A172 (cell line): Measurements from ENCODE around the gene HOXC5. TPM values are rescaled to one million over a fixed set of nuclear protein-coding genes. Genes with fewer than 3 reads are reported as not detected.
"Not testable (repeated sequence)": the region's sequence is repeated elsewhere in the genome, so short reads cannot be mapped to it uniquely, and the experiment has no call there.

Experiments
- DNase-seq: peaks from one replicate; pipeline ENCODE4 v3.0.0-alpha.2; 2015; ENCODE audit warnings: low spot score
- total RNA-seq: library from RNA; depleted of rRNA; stranded (reverse); fragments of >200 nt; shearing (Covaris generic); gene quantifications from 2 replicates; pipeline ENCODE4 v1.2.3, GENCODE V29; 2014; rRNA removed

HOXC5 gene
- total RNA-seq, 1 experiment from 2014 or later = not detected

DNA sequence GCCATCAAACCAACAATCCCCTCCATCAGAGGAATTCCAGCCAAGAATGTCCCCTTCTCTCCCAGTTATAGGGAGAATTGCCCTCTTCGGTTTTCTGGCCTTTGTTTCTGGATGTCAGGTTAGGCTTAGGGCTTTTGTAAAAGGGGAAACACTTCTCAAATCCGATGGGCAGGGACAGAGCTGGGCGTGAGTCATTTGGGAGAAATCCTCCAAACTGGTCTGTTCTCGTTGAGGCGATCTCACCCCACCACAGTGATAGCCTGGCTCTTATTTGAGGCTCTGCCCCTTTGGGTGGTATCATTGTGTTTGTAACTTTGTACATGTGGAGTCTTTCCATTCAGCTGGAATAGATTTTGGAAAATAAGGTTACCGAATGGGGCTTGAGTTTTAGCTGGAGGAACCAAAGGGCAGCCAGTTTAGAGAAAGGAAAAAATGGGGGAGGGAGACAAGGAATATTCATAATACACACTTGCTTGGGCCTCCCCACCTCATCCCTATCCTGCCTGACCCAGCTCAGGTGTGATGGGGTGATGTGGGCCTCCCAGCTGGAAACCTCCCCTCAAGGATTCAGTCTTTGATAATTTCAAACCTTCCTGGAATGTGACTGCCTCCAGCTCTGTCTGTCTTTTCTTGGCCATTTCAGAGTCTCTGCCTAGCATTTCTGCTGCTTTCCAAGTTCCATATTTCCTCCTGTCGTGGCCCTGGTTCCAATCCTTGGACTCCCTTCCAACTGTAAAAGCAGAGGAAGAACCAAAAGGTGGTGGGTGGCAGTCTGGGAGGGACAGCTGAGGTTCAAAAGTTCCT is 28.3 kb downstream of the HOXC5 start:
- DNase-seq = no peak

DNA sequence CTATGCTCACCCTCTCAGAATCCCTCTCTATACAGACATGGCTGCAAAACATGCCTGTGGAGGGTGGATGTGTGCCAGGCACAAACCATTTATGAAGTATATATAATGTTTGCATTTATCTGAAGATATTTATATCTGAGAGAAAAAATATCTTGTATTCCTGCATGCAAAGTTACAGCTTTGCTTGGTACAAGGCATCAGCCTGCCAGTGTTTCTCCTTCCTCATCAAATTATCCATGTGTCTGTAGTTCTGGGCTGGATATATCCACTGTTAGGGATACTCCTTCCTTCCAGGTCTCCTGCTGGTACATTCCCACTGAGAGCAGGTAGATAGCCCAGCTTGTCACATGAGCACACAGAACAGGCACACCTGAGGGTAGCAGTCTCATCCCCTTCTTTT is 32.8 kb downstream of the HOXC5 start:
- no peak for DNase-seq

DNA sequence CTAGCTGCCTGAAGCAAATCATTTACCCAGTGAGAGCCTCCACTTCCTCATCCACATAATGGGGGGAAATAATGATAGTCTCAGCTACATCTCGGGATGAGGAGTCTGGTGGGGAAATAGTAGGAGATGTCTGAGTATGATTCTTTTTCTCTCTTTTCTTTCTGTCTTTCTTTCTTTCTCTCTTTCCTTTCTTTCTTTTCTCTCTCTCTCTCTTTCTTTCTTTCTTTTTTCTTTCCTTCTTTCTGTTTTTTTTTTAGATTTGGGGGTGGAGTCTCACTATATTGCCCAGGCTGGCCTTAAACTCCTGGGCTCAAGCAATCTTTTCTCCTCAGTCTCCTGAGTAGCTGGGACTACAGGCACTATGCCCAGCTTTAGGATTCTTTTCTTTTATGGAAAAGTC is 33.6 kb downstream of the HOXC5 start:
- no peak for DNase-seq

DNA sequence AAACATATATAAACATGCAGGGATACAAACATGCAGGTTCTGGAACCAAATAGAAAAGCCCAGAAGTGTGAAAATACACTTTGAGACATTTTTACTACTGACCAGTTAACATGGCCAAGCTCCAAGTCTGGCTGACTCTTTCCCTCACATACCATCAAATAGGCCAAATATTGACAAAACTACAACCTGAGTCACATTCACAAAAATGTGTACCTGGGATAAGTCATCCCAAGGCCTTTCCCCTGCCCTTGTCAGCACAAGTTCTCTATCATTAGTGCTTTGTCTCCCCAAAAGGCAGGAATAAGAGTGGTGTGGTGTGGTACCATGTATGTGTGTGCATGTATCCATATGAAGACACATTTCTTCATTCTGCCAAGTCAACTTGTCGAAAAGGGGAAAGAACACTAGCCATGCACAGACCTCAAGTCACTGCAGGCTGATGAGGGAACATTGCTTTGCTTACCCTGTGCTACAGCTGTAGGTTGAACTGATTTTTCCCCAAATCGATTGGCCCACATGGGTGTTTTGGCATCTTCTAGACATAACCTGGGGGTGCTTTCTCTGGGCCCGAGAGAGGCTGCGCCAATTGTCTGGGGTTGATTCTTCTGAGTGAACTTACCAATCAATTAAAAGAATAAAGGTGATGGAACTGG is 35.7 kb downstream of the HOXC5 start:
- DNase-seq = no peak

DNA sequence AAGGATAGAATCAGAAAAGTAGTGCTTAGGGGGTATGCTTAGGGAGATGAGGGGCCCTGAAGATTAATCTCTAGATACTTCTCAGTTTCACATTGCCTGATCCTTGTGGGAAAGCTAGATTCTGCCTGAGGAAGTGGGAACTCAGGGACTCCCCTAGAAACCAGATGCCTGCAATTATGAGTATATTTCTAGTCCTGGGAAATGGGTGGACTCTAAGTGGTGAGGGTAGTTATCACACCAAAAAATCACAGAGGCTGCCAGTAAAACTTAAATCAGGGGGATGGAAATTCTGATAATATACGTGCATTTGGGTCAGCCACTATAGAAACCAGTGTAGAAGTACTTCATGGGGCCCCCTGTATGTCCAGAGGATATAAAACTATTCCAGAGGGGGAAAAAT is 39.1 kb downstream of the HOXC5 start:
- DNase-seq = no peak

- no peak for DNase-seq
Measured at GRCh38 chr12:54074308-54074707, 41.5 kb downstream of the HOXC5 start.

DNA sequence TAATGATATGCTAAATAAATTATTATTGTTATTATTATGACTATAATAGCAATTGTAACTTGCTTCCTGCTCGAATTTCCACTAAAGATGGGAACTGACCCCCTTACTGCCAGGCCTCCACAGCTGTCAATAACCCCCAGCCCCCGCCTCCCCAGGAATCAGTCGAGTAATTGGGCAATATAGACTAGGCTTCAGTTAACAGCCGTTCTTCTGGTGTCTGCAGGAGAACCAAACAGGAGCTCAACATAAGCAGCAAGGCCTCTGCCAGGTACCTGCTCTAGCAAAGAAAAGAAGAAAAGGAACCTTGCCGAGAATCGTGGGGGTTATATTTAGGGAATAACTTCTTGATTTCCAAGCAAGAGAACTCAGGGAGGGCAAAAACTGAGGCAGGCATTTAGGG is 42.6 kb downstream of the HOXC5 start:
- DNase-seq = no peak

GRCh38 chr12:54075974-54076373 is 43.1 kb downstream of the HOXC5 start:
- DNase-seq = no peak

- not testable (repeated sequence) for DNase-seq
Measured at GRCh38 chr12:54077843-54078242, 45.0 kb downstream of the HOXC5 start.

- not testable (repeated sequence) for DNase-seq
Measured at GRCh38 chr12:54079115-54079514, 46.3 kb downstream of the HOXC5 start.

DNA sequence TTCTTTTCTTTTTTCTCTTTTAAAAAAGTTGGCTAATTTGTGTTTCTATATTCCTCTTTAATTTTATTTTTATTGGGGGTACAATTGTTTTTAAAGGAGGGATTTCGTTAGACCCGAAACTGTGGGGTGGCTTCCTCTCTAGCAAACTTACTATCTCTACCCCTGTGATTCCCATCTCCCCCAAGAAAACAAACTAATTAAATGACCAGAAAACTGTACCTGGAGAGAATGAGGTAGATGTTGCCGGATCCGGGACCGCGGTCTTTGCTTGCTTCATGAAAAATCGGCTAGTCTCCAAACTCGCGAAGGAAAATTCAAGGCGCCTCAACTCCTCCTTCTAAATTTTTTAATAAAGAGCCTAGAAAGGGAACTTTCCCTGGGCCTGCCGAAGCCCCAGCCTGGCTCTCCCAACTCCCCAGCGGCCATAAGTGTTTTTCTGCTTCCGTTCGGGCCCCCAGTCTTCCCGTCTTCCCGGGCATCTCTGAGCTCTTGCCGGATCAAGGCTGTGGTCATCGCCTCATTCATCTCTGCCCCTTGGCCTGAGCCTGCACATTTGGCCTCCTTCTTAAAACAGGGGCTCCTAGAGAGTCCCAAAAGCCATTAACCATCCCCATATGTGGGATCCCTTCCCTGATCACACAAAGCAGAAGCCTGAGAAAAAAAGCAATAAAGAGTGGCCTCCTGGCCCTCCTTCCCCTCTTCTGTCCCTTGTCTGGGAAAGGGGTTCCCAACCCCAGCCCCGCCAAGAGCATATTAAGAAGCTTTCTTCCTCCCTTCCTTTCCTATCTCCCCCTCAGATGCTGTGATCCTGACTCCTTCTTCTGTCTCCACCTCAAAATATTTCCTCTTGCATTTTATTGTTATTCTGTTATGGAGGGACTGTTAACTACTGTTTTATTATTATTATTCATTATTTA is 47.4 kb downstream of the HOXC5 start:
- not testable (repeated sequence) for DNase-seq

- DNase-seq = not testable (repeated sequence)
Measured at GRCh38 chr12:54081053-54081514, 48.2 kb downstream of the HOXC5 start.

- DNase-seq = not testable (repeated sequence)
Measured at GRCh38 chr12:54081581-54082396, 48.9 kb downstream of the HOXC5 start.

DNA sequence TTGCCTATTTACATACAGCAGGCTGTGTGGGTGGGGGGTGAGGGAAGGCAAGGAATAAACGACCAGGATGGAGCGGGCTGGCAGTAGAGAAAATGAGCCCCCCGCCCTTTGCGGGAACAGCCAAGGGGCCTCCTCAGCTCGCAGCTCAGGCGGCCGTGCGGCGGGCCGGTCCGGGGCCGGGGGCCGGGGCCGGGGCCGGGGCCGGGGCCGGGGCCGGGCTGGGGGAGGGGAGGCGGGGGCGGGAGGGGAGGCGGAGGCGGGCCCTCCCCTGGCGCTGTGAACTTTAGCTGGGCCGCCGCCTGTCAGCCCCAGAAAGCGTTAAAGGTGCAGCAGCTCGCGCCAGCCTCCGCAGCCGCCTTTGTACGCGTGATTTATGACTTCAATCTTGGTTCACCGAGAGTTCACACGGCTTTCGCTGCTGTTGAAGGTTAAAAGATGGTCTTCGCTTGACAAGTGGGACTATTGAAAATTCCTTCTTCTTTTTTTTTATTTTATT is 49.6 kb downstream of the HOXC5 start:
- no peak for DNase-seq

Other genes with a start within 250 kb of the HOXC5 start
- 7.5 and 8.9 TPM in 2 replicates for gene HOXC13, start 94.2 kb upstream of the HOXC5 start, total RNA-seq
- not detected in 2 replicates for gene HOXC12, start 78.1 kb upstream of the HOXC5 start, total RNA-seq
- 1.0 and 2.3 TPM in 2 replicates for gene HOXC11, start 59.9 kb upstream of the HOXC5 start, total RNA-seq
- 8.4 and 9.8 TPM in 2 replicates for gene HOTAIR, start 58.1 kb upstream of the HOXC5 start, total RNA-seq
- gene HOXC10, start 47.9 kb upstream of the HOXC5 start, total RNA-seq = 4.4 and 4.9 TPM in 2 replicates
- 6.3 and 11.0 TPM in 2 replicates for gene HOXC9, start 32.9 kb upstream of the HOXC5 start, total RNA-seq
- not detected in 2 replicates for gene HOXC8, start 24.1 kb upstream of the HOXC5 start, total RNA-seq
- 0.31 and 2.5 TPM in 2 replicates for gene HOXC6, start 4.6 kb upstream of the HOXC5 start, total RNA-seq
- gene HOXC4, start 20.8 kb downstream of the HOXC5 start, total RNA-seq = not detected in 2 replicates
- gene SMUG1, start 155.9 kb downstream of the HOXC5 start, total RNA-seq = 27.2 and 37.8 TPM in 2 replicates
- gene CBX5, start 247.1 kb downstream of the HOXC5 start, total RNA-seq = 46.2 and 47.6 TPM in 2 replicates
- gene HNRNPA1, start 247.7 kb downstream of the HOXC5 start, total RNA-seq = 508 and 537 TPM in 2 replicates